HG03060 (cell line): ENCODE results near the gene ITM2C.

Experiments
- ATAC-seq: cut with Tn5 transposase; IDR thresholded peaks from one replicate; pipeline ENCODE4 v1.9.1; 2021; ENCODE audit warnings: low read depth, moderate number of reproducible peaks; ENCODE audit not compliant: unreplicated experiment

ITM2C gene

DNA sequence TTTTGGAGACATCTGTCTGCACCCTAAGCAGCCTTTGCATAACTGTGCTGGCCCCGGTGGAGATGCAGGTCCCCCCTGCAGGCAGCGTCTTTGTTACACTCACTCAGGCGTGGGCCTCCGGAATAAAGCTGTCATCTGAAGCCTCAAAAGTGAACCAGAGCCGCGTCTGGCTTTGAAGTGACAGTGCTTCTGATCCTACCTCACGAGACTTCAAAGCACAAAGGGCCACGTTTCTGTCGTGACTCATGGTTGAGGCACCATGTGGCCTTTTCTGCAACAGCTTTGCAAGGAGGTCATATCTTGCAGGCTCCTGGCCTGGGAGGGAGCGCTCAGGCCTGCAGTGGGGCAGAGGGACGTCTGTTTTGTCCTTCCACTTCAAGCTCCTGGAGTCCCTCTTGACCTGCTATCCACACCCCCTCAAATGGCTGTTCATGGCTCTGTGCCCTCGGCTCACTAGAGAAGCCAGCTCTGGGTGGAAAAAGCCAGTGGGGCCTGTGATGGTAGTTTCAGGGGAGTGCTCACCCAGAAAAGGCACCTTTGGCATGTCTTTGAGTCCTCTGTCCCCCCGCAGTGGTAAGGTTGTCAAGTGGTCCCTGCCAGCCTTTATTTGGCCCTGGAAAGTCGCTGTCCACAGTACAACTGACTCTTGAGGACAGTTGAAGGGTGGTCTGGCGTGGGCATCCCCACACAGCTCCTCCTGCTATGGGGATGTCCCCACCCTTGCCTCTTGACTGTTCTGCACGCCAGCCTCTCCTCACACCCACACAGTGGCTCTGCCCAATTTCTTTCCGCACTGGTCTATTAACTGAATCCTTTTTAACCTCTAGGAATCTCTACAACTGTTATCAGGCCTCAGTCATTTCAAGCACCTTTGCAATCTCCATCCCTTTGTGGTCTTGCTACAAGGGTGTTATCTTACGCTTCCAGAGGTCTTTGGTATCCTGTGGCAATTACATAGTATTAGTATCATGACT, 41.0 kb downstream of the ITM2C start:
- ATAC-seq: no peak

DNA sequence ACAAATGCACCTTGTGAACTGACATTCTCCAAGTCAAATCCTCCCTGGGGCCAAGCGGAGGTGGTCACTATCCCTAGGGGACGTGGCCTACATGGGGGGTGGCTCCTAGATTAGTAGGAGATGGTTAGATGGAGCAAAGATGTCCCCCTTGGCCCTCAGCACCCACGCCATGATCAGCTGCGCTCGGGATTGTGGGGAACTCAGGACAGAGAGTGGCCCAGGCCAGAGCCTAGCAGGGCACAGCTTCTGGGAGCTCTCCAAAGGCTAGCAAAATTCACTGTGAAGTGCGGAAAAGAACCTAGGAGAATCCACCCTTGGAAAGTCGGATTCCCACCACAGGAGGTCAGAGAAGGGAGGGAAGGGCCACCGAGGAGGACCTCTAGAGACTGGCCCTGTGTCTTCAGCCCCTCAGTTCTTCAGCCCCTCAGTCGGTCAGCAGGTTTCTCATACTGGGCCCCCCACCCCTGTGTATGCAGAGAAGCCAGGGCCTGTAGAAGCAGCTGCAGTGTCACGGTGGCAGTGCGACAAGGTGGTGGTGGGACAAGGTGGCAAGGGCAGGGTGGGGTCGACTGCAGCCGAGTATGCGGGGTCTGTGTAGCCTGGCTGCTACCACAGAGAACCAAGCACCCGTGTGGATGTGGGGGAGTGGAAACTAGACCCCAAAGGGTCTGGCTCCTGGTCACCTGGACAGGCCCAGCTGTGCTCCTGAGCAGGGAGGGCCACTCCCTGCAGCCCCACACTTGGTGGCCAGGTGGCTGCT, 41.9 kb downstream of the ITM2C start:
- ATAC-seq: no peak

DNA sequence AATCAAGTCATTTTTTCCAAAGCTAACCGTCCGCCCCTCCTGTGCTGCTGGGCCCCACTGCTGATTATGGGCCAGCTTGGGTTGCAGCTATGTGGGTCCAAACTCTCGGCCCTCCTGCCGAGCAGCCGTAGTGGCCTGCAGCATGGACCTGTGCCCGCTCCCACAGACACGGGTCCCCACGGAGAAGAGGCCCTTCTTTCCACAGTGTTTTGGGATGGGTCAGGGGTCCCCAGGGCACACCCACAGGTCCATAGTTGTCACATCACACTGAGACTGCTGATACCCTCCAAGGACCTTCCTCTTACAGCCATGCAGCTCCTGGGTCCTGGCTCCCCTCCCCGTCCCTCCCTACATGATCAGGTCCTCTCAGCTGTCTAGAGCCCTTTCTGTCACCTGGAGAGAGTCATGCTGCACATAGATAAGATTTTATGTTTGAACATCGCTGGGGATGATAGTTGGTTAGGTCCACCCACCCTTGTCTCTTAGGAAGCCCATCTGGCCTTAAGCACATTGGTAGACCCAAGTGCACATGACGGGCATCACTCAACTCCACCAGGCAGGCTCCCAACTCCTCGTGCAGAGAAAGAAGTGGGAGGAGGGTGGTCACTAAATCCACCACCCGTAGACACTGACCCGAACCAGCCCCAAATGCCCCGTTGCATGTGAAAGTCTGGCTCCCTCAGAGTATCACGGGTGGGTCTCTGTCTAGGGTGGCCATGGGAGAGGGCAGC, 42.8 kb downstream of the ITM2C start:
- no peak for ATAC-seq

DNA sequence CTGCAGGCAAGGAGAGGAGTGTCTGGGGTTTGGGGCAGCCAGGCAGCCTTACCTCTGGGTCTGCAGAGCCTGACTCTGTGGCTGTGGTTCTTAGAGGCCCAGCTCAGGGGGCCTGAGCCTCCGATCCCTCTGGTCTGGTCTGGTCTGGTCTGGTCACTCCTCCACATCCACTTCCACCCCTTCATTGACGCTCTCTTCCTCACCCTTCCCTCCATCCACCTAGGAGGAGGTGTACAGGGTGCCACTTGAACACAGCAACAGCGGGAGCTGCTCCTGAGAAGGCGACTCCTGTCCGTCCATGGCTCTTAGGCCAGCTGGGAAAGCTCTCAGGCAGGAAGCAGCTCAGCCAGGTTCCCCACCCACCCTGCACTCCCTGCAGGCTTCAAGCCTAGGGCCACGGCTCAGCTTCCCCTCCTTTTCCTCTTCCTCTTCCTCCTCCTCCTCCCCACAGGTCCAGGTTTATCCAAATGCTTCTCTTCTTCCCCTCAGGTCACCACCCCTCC, 43.4 kb downstream of the ITM2C start:
- no peak for ATAC-seq

DNA sequence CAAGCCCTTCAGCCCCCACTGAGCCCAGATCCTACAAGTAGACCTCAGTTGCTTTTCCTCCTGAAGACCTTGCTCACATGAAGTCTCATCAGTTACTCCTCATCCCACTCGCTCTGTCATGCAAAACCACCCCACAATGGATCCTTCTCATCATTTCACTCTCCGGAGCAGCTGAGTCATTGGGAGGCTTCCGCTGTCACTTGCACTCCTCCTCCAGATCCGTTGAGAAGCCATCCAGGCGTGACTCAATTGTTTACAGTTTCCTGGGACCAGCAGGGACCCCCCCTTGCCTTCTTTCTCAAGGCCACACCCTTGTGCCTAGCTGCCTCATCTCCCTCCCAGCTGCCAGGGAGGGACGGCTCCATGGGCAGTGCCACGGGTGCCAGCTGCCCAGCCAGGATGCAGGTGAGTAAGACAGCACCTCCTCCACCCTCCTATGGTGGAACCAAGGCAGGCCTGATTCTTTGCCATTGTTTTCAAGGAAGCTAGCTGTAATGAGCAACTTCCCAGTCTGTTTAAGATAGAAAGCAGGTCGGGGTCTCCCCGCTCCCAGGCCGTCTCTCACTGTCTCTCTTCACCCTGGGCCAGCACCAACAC, 44.0 kb downstream of the ITM2C start:
- ATAC-seq: no peak

DNA sequence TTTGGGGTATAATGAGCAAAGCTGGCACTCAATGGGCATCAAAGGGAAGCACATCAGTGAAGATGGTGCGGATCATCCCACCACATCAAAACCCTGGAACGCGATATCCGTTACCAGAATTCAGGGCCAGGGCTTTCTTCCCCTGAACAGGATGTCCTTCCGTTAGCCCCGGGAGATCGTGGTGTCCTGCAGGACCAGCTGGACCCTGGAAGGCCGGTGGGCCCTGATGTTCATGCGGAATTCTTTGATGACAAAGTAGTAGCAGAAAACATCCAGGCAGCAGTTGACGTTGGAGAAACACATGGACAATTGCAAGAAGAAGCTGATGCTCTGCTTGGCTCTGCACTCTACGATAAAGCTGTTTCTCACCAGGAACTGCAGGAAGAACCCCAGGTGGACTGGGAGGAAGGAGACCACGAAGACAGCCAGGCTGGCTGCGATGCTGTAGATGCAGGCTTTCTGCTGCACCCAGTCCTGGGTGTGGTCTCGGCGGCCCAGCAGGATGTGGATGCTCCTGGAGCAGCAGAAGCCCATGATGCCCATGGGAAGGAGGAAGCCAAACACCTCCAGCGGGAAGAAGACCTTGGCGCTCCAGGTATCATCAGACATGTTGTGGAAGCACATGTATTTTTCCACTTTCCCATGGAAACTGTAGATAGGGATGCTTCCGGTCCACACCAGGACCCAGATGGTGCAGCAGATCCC, 45.3 kb downstream of the ITM2C start:
- ATAC-seq: no peak

DNA sequence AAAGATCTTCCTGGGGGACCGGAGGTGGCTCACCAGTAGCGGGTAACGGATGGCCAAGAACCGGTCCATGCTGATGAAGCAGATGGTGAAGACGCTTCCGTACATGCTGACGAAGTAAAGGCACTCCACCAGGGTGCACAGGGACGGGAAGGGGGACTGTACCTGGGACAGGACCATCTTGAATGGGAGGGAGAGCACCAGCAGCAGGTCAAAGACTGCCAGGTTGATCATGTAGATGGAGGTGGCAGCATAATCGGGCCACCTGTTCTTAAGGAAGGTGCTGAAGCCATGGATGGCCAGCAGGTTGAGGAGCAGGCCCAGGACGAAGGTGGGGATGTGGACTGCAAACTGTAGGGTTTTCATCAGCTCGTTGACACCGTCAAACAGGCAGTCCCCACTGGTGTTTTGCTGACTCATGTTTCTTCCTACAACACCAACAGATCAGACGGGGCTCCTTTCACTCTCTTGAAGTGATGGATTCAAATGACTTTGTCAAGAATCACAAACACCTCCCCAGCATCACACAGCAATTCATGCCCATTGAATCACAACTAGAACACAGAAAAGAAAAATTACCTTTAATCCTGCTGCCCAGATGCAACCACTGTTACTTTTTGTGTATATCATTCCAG, 45.9 kb downstream of the ITM2C start:
- ATAC-seq: no peak

DNA sequence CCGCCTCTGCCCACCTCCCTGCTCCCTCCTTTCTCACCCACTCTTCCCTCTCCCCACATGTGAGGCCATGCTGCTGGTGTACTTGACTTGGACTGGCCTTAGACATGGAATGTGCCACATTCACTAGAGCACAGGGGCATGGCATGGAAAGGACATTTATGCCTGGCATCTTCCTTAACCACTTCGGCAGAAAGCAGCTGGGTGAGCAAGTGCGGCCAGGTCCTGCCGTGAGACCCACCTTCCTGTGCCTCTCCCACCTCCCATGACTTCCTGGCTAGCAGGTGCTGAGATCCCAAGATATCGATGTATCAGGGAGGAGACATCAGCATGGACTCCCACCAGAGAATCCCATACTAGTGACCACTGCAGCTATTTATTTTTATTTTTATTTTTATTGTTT, 47.3 kb downstream of the ITM2C start:
- ATAC-seq: no peak

DNA sequence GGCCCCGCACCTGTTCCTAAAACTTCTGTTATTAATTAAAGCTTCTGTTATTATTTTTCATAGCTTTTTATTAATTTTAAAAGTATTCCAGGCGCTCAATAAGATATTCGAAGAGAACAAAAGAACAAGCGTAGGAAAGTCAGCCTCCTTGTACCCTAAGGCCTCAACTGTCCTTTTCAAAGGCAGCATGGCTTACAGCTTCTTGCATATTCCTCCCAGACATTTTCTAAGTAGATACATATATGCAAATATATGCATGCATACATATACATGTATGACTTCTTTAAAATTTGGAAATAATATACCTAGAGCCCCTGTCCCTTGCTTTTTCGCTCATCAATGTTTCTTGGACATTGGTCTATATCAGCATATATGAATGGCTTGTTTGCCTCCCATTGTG, 48.0 kb downstream of the ITM2C start:
- ATAC-seq: no peak

DNA sequence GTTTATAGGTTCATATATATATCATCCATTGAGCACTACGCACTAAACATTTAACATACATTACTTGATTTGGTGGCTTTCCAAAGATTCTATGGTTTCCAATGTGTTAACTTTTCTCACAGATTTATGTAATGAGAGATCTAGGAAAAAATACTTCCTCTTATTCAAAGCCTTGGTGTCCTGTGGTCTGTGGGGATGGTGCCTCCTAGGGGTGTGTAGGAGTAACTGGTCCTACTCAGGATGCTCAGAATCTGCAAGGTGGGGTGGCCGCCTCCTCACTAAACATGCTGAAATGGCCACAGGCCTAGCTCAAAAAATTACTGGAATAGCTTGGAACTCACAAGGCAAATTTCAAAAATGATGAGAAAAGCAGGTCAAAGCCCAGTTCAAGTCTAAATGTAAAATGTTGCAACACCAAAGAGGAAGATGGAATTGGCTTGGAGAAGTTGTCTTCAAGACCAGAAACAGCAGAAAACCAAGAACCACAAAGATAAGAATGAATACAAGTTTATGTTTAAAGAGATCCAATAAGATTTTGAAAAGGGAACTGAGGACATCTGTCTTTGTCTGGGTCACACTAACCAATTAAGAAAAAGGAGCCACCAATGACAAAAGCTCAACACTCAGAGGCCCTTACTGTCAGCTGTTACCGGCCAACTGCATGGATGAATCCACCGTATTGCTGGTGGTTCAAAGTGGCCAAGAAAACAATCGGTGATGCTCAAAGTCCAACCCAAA, 48.8 kb downstream of the ITM2C start:
- ATAC-seq: no peak

DNA sequence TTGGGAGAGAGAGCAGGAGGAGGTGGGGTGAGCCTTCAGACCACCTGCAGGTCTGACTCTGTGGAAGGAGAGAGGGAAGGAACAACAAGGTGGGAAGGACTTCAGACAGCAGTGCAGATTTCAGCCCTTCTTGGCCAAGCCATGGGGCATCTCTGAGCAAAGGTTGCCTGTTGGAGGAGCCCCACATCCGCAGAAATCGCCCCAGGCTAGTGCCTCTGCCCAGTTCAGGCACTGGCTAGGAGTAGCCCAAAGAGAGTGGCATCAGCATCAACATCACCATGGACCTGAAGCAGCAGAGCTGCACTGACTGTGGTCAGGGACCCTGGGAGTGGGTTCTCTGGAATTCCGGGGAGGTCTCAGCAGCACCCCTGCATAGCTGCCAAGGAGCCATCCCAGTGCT, 50.1 kb downstream of the ITM2C start:
- no peak for ATAC-seq

DNA sequence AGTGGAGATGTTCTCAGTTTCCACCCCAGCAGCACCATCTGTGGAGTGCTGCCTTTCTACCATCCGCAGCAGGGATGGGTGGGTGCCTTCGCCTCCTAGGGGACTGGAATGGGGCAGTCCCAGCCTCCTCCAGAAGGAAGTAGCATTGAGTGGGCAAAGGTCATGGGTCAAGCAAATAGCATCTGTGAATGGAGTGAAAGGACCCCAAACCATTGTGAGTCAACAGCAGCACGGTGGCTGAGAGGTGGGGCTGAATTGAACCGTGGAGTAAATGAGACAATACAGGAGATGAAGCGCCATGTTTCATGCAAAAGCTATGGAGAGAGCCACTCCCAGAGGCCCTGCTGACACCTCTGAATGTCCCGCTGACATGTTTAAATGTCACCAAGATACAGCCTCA, 50.6 kb downstream of the ITM2C start:
- ATAC-seq: no peak

DNA sequence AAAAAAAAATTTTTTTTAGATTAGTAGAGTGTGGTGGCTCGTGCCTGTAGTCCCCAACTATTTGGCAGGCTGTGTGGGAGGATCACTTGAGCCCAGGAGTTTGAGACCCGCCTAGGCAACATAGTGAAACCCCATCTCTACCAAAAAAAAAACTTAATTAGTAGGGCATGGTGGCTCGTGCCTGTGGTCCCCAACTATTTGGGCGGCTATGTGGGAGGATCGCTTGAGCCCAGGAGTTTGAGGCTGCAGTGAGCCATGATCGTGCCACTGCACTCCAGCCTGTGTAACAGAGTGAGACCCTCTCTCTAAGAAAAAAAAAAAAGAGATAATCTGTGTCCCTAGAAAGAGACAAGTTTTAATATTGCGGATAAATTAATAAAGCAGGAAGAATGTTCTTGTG, 51.5 kb downstream of the ITM2C start:
- no peak for ATAC-seq

DNA sequence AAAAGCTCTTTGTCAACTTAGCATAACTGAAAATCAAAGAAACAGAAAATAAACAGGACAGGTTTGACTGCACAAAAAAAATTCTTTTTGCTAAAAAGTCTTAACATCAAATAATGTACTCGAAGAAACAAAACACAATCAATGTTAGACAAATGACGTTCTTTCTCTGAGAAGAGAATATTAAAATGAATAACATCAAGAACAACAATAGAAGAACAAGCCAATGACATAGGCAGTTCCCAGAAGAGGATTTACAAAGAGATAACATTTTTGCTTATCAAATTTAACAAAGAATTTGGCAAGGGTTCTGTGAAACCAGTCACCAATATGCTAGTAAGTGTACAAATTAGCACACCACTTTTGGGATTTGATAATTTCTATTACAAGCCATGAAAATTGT, 54.5 kb downstream of the ITM2C start:
- no peak for ATAC-seq

DNA sequence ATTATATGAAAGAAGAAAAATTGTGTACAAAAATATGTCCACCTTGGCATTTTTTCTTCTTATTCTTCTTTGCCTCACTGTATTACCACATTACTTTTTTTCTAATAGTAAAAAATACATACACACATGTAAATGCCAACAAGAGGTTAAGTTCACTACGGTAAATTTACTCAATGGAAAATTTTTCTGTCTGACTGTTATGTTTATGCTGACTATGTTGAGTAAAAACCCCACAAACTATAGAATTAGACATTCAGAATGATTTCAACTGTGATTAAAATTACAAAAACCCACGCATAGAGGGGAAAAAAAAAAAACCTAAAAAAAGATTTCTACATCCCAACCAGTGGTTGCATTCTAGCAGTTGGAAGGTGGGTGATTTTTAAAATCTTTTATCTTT, 54.9 kb downstream of the ITM2C start:
- no peak for ATAC-seq

DNA sequence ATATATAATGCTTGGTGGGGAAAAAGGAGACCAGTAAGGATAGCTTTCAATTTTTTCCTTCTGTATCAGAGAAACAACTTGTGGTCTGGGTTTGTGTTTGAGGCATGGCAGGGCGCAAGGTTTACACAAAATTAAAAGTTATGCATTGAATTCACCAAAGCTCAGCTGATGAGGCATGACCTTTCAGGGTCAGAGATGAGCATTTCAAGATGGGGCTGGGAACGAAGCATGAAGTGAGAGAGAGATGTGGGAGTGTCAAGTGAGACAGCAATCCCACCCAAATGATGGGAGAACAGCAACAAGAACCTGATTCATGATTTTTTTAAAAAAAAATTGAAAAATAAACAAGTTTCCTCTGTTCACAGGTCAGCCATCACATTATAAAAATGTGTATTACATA, 55.4 kb downstream of the ITM2C start:
- no peak for ATAC-seq

DNA sequence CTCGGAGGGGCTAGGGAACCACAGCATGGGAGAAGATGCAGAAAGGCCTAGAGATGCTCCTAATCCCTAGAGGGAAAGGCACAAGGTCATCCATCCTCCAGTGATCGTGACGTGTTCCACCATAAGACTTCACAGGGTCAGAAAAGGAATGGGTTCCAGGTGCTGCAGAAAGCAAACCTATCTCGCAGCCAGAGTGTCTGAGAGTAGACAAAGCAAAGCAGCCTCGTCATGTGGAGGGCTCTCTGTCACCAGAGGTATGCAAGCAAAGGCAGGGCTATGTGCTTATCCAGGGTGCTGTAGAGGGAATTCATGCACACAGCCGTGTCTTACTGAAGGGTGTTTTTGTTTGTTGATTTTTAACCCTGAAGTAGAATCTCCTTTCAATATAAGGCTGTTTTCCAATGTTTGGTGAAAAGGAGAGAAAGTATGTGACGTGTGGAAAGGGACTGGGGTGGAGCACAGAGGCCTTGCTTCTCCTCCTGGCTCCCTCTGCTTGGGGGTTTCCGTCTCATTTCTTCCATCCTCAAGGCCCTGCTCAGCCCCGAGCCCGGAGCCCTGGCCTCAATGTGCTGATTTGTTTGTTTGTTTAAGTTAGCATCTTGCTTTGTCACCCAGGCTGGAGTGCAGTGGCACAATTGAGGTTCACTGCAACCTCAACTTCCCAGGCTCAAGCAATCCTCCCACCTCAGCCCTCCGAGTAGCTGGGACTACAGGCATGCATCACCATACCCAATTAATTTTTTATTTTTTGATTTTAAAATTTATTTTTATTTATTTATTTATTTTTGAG, 57.3 kb downstream of the ITM2C start:
- no peak for ATAC-seq
